Sigmoid colon (tissue), 7 donors: Measurements from ENCODE around the gene ZNF688. TPM values are rescaled to one million over a fixed set of nuclear protein-coding genes. Genes with fewer than 3 reads are reported as not detected.

Source experiments
- DNase-seq: peaks from one replicate; pipeline ENCODE4 v3.0.0-alpha.2; 2019
- H3K27ac ChIP-seq, 4 donors: fragments of 200-600 bp; sonication (generic); one replicate each; pipeline ENCODE4 v1.5.1; 2016 to 2019; ENCODE audit warnings: mild to moderate bottlenecking in 1 of 4
- H3K27me3 ChIP-seq, 3 donors: fragments of 200-600 bp; sonication (generic); one replicate each; pipeline ENCODE4 v1.5.1; 2019; ENCODE audit warnings: mild to moderate bottlenecking in 1 of 3
- H3K36me3 ChIP-seq, 4 donors: fragments of 200-600 bp; sonication (generic); one replicate each; pipeline ENCODE4 v1.5.1; 2016 to 2019
- H3K4me1 ChIP-seq, 4 donors: fragments of 200-600 bp; sonication (generic); one replicate each; pipeline ENCODE4 v1.5.1; 2017 to 2019
- H3K4me3 ChIP-seq, 4 donors: fragments of 200-600 bp; sonication (generic); one replicate each; pipeline ENCODE4 v1.5.1; 2017 to 2019; ENCODE audit warnings: mild to moderate bottlenecking in 2 of 4, moderate library complexity in 1 of 4
- H3K9me3 ChIP-seq, 4 donors: fragments of 200-600 bp in 3 of 4; sonication (generic) in 3 of 4; one replicate each; pipeline versions ENCODE4 v1.5.1 to v1.6.1; 2013 to 2019
- EP300 ChIP-seq, 4 donors: sonication (generic); formaldehyde crosslinking; IDR thresholded peaks; one replicate each; pipeline ENCODE4 v1.6.1; 2017; ENCODE audit warnings: antibody characterized with exemption in 4 of 4
- POLR2A ChIP-seq, 2 donors: fragments of 450-650 bp; IDR thresholded peaks; one replicate each; pipeline ENCODE4 v1.6.1; 2016; ENCODE audit warnings: antibody characterized with exemption in 2 of 2, mild to moderate bottlenecking in 2 of 2, moderate library complexity in 2 of 2
- POLR2AphosphoS5 ChIP-seq, 4 donors: sonication (generic); formaldehyde crosslinking; IDR thresholded peaks; one replicate each; pipeline ENCODE4 v1.6.1; 2017; ENCODE audit warnings: antibody characterized with exemption in 4 of 4
- WGBS, 2 donors: extraction: QIAGEN DNeasy Blood & Tissue Kit; methylation state at CpG; one replicate each; pipeline ENCODE4 v1.1.7; 2013; 5-methylcytosine and 5-hydroxymethylcytosine counted together
- intact Hi-C: fragments of 100-400 bp; cut with DNase I; formaldehyde crosslinking; loops from one replicate; pipeline ENCODE4 v1.15.1; 2023
- polyA plus RNA-seq, 3 donors: library from polyadenylated mRNA; stranded (reverse); fragments of 200-250 nt; gene quantifications; one replicate each; pipeline ENCODE4 v1.2.3, GENCODE V29; 2013
- total RNA-seq, 4 donors: library from RNA; depleted of rRNA; stranded (reverse); fragments of >200 nt; gene quantifications; one replicate each; pipeline ENCODE4 v1.1.0, GENCODE V29; 2016
- TF ChIP-seq, protein P1 (sequence below), 4 experiments: fragments of 450-650 bp in 3 of 4; fragments of 200-600 bp in 1 of 4; IDR thresholded peaks; one replicate each; pipeline ENCODE4 v1.5.1; 2016 to 2019; ENCODE audit warnings: antibody characterized with exemption in 4 of 4, mild to moderate bottlenecking in 3 of 4, moderate library complexity in 2 of 4
- donor health status: healthy with polysubstance abuse.
- donor health status: Bipolar disorder and iron deficiency.
- donor health status: healthy.

Gene ZNF688
- total and polyA plus RNA-seq, 7 donors = 16.7 to 32.8 (median 22.8) TPM

DNA sequence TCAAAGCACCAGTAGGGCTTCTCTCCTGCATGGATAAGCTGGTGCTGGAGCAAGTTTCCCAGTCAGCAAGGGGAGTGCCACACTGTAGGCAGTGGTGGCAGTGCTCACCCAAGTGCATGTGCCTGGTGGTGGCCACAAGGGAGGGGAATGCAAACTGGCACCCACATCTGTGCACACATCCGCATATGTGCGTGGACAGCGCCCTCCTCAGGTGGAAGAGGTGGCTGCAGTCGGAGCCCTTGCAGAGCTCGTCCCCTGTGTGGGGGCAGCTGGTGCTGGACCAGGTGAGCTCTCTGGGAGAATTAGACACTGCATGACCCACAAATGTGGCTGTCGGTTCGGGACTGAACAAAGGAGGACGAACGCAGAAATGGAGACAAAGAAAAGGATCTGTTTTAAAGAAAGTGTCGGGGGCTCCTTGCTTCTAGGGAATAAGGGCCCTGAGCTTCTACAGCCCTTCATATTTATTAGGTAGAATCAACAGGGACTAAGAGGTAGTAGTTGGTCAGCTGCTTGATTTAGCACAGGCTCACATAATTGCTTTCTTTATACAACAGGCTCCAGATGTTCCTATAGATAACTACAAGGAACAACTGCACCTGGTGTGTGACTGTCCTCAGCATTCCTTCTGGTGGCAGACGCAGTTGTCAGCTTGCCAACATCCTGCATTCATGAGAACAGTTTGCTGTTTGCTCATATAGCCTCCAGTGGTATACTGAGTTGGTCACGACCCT, 44.0 kb upstream of the ZNF688 start:
- intact Hi-C loops = no loop called here
- DNase-seq = no peak
- WGBS, 2 donors = 35 to 42% methylated on average over 12 of the region's 12 CpGs
- H3K4me3 ChIP-seq = no peak overlapping the region
- H3K9me3 ChIP-seq = no peaks in the 10 kb centered on the region
- H3K27me3 ChIP-seq = peaks cover 0 to 4% (median 0%) of the 10 kb centered on the region in 3 donors
- H3K27ac ChIP-seq = no peak overlapping the region
- TF ChIP-seq, protein P1, sequence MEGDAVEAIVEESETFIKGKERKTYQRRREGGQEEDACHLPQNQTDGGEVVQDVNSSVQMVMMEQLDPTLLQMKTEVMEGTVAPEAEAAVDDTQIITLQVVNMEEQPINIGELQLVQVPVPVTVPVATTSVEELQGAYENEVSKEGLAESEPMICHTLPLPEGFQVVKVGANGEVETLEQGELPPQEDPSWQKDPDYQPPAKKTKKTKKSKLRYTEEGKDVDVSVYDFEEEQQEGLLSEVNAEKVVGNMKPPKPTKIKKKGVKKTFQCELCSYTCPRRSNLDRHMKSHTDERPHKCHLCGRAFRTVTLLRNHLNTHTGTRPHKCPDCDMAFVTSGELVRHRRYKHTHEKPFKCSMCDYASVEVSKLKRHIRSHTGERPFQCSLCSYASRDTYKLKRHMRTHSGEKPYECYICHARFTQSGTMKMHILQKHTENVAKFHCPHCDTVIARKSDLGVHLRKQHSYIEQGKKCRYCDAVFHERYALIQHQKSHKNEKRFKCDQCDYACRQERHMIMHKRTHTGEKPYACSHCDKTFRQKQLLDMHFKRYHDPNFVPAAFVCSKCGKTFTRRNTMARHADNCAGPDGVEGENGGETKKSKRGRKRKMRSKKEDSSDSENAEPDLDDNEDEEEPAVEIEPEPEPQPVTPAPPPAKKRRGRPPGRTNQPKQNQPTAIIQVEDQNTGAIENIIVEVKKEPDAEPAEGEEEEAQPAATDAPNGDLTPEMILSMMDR (IDR thresholded peaks at IDR 0.05) = peak in 2 of 4 experiments; percentile 16 to 52
- no peak for TF ChIP-seq POLR2A (IDR thresholded peaks at IDR 0.05)
- H3K4me1 ChIP-seq = peaks cover 0 to 4% (median 2%) of the 10 kb centered on the region in 4 donors
- no peaks in the 10 kb centered on the region for H3K36me3 ChIP-seq

DNA sequence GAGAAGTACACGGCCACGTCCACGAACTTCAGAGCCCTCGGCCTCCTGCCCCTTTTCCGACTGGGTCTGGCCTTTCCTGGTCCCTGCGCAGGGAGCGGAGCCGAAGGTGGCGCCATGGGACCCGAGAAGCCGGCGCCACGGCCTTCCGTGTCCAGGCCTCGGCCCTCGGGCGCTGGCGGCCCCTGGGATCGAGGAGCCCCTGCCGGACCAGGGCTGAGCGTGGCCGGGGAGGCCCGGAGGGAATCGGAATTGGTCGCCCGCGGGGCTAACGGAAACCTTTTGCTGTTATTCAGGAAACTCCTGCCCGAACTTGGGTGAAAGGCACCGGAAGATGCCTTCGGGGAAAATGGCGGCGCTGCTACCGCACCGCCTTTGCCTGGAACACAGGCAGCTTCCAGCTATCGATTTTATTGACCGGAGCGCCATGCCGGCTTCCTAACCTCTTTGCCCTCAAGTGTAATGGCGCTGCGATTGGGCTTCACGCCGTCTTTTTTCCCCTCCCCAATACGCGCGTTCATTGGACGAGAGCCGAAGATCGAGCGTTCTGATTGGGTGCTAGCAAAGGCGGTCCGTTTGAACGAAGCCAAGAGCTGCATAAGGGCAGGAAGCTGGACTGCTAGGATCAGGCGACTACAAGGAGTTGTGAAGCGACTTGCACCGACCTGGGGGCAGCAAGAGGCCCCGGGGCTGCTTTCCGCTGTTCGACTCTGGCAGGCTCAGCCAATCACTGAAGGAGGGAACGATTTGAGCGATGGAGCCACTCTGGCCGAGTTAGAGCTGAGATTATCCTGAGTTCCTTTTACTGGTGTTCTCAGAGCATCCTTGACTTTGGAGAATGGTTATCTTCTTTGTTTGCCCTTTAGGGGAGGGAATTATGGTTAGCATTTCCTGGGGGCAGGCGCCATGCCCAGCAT, 38.7 kb upstream of the ZNF688 start, which contains the start of gene ZNF689:
ZNF689 (minus strand) TSS at position 464 of the 914 bp plus-strand sequence; CDS start at position 116, 348 bp downstream.
- 0% methylated on average over 63 of the region's 63 CpGs for WGBS, 2 donors
- TF ChIP-seq POLR2A (IDR thresholded peaks at IDR 0.05) (peak; percentile 32 to 36), POLR2AphosphoS5 (IDR thresholded peaks at IDR 0.05) (peak; percentile 16 to 79 (median 76))
- TF ChIP-seq, protein P1 (IDR thresholded peaks at IDR 0.05) = no peak
- DNase-seq = peak; percentile 98
- no peaks in the 10 kb centered on the region for H3K9me3 ChIP-seq
- peaks cover 0 to 23% (median 16%) of the 10 kb centered on the region in 4 donors for H3K4me1 ChIP-seq
- intact Hi-C loops = no loop called here
- H3K4me3 ChIP-seq = peak within 1 kb of the TSS; percentile 69 to 96 (median 83)
- peak within 1 kb of the TSS; percentile 96 to 99 (median 97) for H3K27ac ChIP-seq
- H3K27me3 ChIP-seq = no peaks in the 10 kb centered on the region
- peaks cover 0 to 37% (median 3%) of the 10 kb centered on the region in 4 donors for H3K36me3 ChIP-seq

DNA sequence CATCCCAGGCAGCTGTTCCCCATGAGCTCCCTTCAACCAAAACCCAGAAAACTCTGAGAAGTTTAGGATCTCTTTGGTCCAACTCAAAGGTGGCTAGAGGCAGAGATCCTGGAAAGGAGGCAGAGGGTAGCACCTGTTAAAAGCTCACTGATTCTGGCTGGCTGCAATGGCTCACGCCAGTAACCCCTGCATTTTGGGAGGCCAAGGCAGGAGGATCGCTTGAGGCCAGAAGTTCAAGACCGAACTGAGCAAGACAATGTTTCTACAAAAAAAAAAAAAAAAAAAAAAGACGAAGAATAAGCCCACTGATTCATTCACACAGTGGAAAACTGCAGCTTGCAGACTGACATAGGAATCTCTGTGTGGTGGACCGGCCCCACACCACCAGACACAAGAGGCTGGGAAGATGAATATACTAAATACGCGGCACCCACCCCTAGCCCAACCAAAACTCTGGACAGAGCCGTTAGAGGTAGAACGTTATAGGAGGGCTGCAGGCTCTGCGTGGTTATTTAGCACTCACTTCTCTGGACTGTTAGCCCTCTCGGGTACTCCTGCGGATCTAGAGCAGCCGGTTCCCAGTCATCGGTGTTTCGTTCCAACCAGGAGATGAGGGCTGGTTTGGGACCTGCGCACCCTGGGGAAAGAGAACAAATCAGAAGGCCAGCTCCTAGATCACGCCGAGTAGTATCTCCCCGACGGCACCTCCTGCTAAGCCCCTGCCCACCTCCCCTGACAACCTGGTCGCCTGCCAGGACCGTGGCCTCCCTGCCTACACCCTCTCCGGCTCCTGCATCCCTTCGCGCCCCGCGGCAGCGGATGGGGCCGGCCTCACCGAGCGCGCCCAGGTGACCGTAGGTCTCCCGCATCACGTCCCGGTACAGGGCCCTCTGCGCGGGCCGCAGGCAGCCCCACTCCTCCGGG, 37.8 kb upstream of the ZNF688 start:
- H3K27ac ChIP-seq = peak overlapping the region; percentile 96 to 99 (median 97)
- no peaks in the 10 kb centered on the region for H3K9me3 ChIP-seq
- intact Hi-C loops = no loop called here
- H3K4me3 ChIP-seq = peak overlapping the region; percentile 69 to 96 (median 83)
- H3K27me3 ChIP-seq = no peaks in the 10 kb centered on the region
- DNase-seq = peak; percentile 79
- peaks cover 0 to 23% (median 16%) of the 10 kb centered on the region in 4 donors for H3K4me1 ChIP-seq
- WGBS, 2 donors = 12 to 15% methylated on average over 40 of the region's 40 CpGs
- peaks cover 0 to 46% (median 12%) of the 10 kb centered on the region in 4 donors for H3K36me3 ChIP-seq
- TF ChIP-seq, protein P1 (IDR thresholded peaks at IDR 0.05) = no peak
- TF ChIP-seq EP300 (IDR thresholded peaks at IDR 0.05) (no peak), POLR2AphosphoS5 (IDR thresholded peaks at IDR 0.05) (no peak), POLR2A (IDR thresholded peaks at IDR 0.05) (no peak)

DNA sequence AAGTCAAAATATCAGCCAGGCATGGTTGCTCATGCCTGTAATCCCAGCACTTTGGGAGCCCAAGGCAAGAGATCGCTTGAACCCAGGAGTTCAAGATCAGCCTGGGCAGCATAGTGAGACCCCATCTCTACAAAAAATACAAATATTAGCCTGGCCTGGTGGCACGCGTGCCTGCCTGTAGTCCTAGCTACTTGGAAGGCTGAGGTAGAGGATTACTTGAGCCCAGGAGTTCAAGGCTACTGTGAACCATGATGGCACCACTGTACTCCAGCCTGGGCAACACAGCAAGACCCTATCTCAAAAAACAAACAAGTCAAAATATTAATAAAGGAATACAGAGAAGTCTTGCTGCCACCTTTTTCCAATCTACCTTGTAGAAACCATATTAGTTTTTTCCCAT, 34.5 kb upstream of the ZNF688 start:
- H3K36me3 ChIP-seq = peaks cover 5 to 62% (median 21%) of the 10 kb centered on the region in 4 donors
- no peak for DNase-seq
- no peak for TF ChIP-seq POLR2AphosphoS5 (IDR thresholded peaks at IDR 0.05)
- TF ChIP-seq, protein P1 (IDR thresholded peaks at IDR 0.05) = no peak
- no peak for TF ChIP-seq EP300 (IDR thresholded peaks at IDR 0.05)
- no peak for TF ChIP-seq POLR2A (IDR thresholded peaks at IDR 0.05)

More for the DNA sequence above, 34.5 kb upstream of the ZNF688 start:
- WGBS, 2 donors = 99% methylated on average over 3 of the region's 3 CpGs
- H3K27ac ChIP-seq = no peak overlapping the region
- intact Hi-C loops = no loop called here
- no peaks in the 10 kb centered on the region for H3K27me3 ChIP-seq
- no peak overlapping the region for H3K4me3 ChIP-seq
- peaks cover 0 to 31% (median 20%) of the 10 kb centered on the region in 4 donors for H3K4me1 ChIP-seq
- H3K9me3 ChIP-seq = no peaks in the 10 kb centered on the region
